H1 (cell line): ENCODE data around the gene OSBPL9. TPM values are rescaled to one million over a fixed set of nuclear protein-coding genes. Genes with fewer than 3 reads are reported as not detected.

Experiments
- CHD7 ChIP-seq: fragments of 300-600 bp; sonication (generic); IDR thresholded peaks from 2 replicates; pipeline ENCODE4 v1.7.1; 2012; ENCODE audit warnings: low read length, moderate library complexity, mild to moderate bottlenecking, inconsistent platforms; ENCODE audit not compliant: insufficient replicate concordance
- POLR2A ChIP-seq, 2 experiments: IDR thresholded peaks; 1 replicate in 1 of 2; 2 replicates in 1 of 2; pipeline ENCODE4 v1.6.1; 2011; ENCODE audit warnings: low read depth in 2 of 2, low read length in 2 of 2, mild to moderate bottlenecking in 2 of 2; ENCODE audit errors: control extremely low read depth in 1 of 2
- polyA plus RNA-seq, 7 experiments: library from polyadenylated mRNA; depleted of rRNA in 3 of 7; stranded (reverse) in 5 of 7; unstranded in 2 of 7; fragments of >200 nt in 5 of 7; fragments of 200-250 nt in 2 of 7; gene quantifications; 1 replicate in 5 of 7; 2 replicates in 1 of 7; 4 replicates in 1 of 7; pipeline versions ENCODE4 v1.2.1 to v1.2.3, GENCODE V29; 2011 to 2013; ENCODE audit warnings: missing spikeins in 2 of 7, mixed read lengths in 2 of 7
- total RNA-seq: library from RNA; stranded (reverse); fragmentation: NEBNext Ultra II Directional; extraction: Animal tissue kit (Norgen Biotek cat#: 25700); gene quantifications from 2 replicates; pipeline ENCODE4 v1.2.1, GENCODE V29; 2021

The OSBPL9 gene
- total and polyA plus RNA-seq, 2 of the 8 experiments (the other 6 are each of a cell fraction or from before 2014, with no cell fraction given), result 58.2 to 71.6 TPM

- TF ChIP-seq CHD7, result no peak
- TF ChIP-seq POLR2A (IDR thresholded peaks at IDR 0.05; ENCODE audit: control extremely low read depth in 1 of 2, low read depth in 2 of 2, low read length in 2 of 2), result no peak
Measured at GRCh38 chr1:51740652-51741051, 123.8 kb downstream of the OSBPL9 start (continued).
